ENCODE measurements around the gene SLC39A2. TPM values are rescaled to one million over a fixed set of nuclear protein-coding genes. Genes with fewer than 3 reads are reported as not detected.

SLC39A2 gene
- polyA plus RNA-seq, 1 of the 3 experiments (the other 2 are of a cell fraction) = not detected

DNA sequence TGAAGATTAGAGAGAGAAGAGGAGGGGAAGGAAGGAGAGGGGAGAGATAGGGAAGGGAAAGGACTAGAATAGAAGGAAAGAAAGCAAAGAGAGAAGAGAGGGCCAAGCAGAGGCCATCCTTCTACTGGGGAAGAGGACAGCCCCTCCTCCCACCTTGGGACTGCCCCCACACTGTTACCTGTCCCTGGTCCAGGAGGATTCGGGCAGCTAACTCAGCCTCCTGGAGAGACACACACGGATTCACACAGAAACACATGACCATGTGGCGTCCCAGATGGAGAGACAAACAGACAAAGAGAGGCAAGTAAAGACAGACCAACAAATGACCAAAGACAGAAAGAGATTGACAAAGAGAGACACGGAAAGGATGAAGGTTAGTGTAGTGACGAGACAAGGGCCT, 23.6 kb downstream of the SLC39A2 start:
- H3K4me1 ChIP-seq (ENCODE audit: control insufficient read depth in 1 of 2, insufficient read depth in 2 of 2, low read depth in 1 of 2, low read length in 1 of 2) = peaks cover 0 to 10% of the 10 kb centered on the region in 2 experiments; a peak in 1 of 4 replicates
- no peaks in the 10 kb centered on the region for H3K9me2 ChIP-seq
- POLR2A ChIA-PET = no interaction called here
- H3K9ac ChIP-seq = no peak overlapping the region
- no peaks in the 10 kb centered on the region for H3F3A ChIP-seq (replicated peaks; ENCODE audit: insufficient read depth)
- CTCF ChIA-PET = interaction anchor here (1.3 to 18.2 kb wide), 5 partner anchors 8 to 79 kb away, joined by 6 to 555 read pairs (median 36); partner anchors contain the start of genes RNASE7, TMEM253 and ZNF219
- no peaks in the 10 kb centered on the region for H3K79me2 ChIP-seq (ENCODE audit: insufficient read depth)
- 90% methylated on average over 5 of the region's 5 CpGs for WGBS (ENCODE audit: low lambda C conversion rate)
- no peak overlapping the region for H2AFZ ChIP-seq (ENCODE audit: low read depth)
- TF ChIP-seq, protein P1, sequence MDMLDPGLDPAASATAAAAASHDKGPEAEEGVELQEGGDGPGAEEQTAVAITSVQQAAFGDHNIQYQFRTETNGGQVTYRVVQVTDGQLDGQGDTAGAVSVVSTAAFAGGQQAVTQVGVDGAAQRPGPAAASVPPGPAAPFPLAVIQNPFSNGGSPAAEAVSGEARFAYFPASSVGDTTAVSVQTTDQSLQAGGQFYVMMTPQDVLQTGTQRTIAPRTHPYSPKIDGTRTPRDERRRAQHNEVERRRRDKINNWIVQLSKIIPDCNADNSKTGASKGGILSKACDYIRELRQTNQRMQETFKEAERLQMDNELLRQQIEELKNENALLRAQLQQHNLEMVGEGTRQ (IDR thresholded peaks at IDR 0.05; ENCODE audit: borderline replicate concordance, low read depth, low read length) = no peak
- TF ChIP-seq GATA2 (CRISPR knock-in tag; IDR thresholded peaks at IDR 0.05) = no peak
- TF ChIP-seq EP300 (IDR thresholded peaks at IDR 0.05; ENCODE audit: borderline replicate concordance in 1 of 2, low read depth in 1 of 2, low read length in 1 of 2) = no peak
- no peak for TF ChIP-seq SMC3 (IDR thresholded peaks at IDR 0.05; ENCODE audit: low read depth, low read length)
- TF ChIP-seq TCF12 (IDR thresholded peaks at IDR 0.05) = no peak
- TF ChIP-seq FOXM1 (IDR thresholded peaks at IDR 0.05; ENCODE audit: low read depth) = no peak
- H3K9me3 ChIP-seq = no peaks in the 10 kb centered on the region
- H3K36me3 ChIP-seq (replicated peaks in 1 of 2; ENCODE audit: control insufficient read depth in 1 of 2, insufficient read depth in 2 of 2, low read length in 1 of 2) = no peaks in the 10 kb centered on the region
- H3K4me3 ChIP-seq (ENCODE audit: low read depth in 2 of 2, low read length in 1 of 2) = no peak overlapping the region
- no peak overlapping the region for H3K27ac ChIP-seq (ENCODE audit: low read depth in 2 of 2, low read length in 1 of 2)
- no peaks in the 10 kb centered on the region for H4K20me1 ChIP-seq (ENCODE audit: insufficient read depth)
- no peaks in the 10 kb centered on the region for H3K27me3 ChIP-seq (ENCODE audit: insufficient read depth)
- DNase-seq = no peak
- H3K4me2 ChIP-seq = no peak overlapping the region

DNA sequence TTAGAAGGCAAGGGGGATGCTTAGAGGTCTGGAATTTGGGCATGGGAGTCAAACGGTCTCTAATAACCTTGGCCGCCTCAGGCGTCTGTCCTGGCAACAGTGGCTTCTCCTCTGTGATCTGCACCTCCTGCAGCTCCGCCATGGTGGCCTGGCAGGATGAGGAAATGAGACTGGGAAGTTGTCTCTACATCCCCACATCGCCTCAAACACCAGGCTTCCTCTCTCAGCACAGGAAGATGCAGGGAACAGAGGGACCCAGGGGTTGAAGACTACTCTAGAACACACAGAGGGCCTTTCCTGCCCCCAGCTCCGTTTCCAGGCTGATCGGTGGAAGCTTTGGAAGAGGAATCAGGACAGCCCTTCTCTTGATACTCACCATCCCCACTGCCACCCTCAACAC, 24.1 kb downstream of the SLC39A2 start:
- Histone ChIP-seq H3K9ac (no peak overlapping the region), H4K20me1 (ENCODE audit: insufficient read depth) (no peaks in the 10 kb centered on the region), H3K4me3 (ENCODE audit: low read depth in 2 of 2, low read length in 1 of 2) (no peak overlapping the region), H2AFZ (ENCODE audit: low read depth) (no peak overlapping the region), H3K79me2 (ENCODE audit: insufficient read depth) (no peaks in the 10 kb centered on the region), H3K9me2 (no peaks in the 10 kb centered on the region), H3K4me2 (no peak overlapping the region), H3K27ac (ENCODE audit: low read depth in 2 of 2, low read length in 1 of 2) (no peak overlapping the region), H3K36me3 (replicated peaks in 1 of 2; ENCODE audit: control insufficient read depth in 1 of 2, insufficient read depth in 2 of 2, low read length in 1 of 2) (no peaks in the 10 kb centered on the region), H3F3A (replicated peaks; ENCODE audit: insufficient read depth) (no peaks in the 10 kb centered on the region), H3K27me3 (ENCODE audit: insufficient read depth) (no peaks in the 10 kb centered on the region), H3K9me3 (no peaks in the 10 kb centered on the region), H3K4me1 (ENCODE audit: control insufficient read depth in 1 of 2, insufficient read depth in 2 of 2, low read depth in 1 of 2, low read length in 1 of 2) (peaks cover 0 to 10% of the 10 kb centered on the region in 2 experiments; a peak in 1 of 4 replicates)
- no peak for DNase-seq
- POLR2A ChIA-PET = interaction anchor here (2.1 kb wide), 1 partner anchor 8 kb away, joined by 11 read pairs; no protein-coding TSS in a partner anchor
- CTCF ChIA-PET = interaction anchor here (1.3 to 18.2 kb wide), 5 partner anchors 8 to 78 kb away, joined by 6 to 555 read pairs (median 36); partner anchors contain the start of genes RNASE7, TMEM253 and ZNF219
- 91% methylated on average over 7 of the region's 7 CpGs for WGBS (ENCODE audit: low lambda C conversion rate)
- TF ChIP-seq SMC3 (IDR thresholded peaks at IDR 0.05; ENCODE audit: low read depth, low read length) (no peak), FOSL2 (IDR thresholded peaks at IDR 0.05; ENCODE audit: borderline replicate concordance, low read depth) (no peak), POLR2AphosphoS5 (IDR thresholded peaks at IDR 0.05; ENCODE audit: low read depth, low read length) (no peak), MEF2A (IDR thresholded peaks at IDR 0.05; ENCODE audit: borderline replicate concordance, low read depth) (no peak), MXI1 (IDR thresholded peaks at IDR 0.05; ENCODE audit: low read depth, low read length) (no peak), RAD21 (IDR thresholded peaks at IDR 0.05; ENCODE audit: low read length) (no peak), TAF1 (IDR thresholded peaks at IDR 0.05; ENCODE audit: borderline replicate concordance, low read depth, low read length) (no peak), SIN3A (IDR thresholded peaks at IDR 0.05; ENCODE audit: borderline replicate concordance, low read depth, low read length) (no peak)
- TF ChIP-seq, protein P2, sequence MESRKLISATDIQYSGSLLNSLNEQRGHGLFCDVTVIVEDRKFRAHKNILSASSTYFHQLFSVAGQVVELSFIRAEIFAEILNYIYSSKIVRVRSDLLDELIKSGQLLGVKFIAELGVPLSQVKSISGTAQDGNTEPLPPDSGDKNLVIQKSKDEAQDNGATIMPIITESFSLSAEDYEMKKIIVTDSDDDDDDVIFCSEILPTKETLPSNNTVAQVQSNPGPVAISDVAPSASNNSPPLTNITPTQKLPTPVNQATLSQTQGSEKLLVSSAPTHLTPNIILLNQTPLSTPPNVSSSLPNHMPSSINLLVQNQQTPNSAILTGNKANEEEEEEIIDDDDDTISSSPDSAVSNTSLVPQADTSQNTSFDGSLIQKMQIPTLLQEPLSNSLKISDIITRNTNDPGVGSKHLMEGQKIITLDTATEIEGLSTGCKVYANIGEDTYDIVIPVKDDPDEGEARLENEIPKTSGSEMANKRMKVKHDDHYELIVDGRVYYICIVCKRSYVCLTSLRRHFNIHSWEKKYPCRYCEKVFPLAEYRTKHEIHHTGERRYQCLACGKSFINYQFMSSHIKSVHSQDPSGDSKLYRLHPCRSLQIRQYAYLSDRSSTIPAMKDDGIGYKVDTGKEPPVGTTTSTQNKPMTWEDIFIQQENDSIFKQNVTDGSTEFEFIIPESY (IDR thresholded peaks at IDR 0.05; ENCODE audit: borderline replicate concordance, low read depth) = no peak

Data from SK-N-SH (cell line).